Measurements from ENCODE around the gene SUCLG2. TPM values are rescaled to one million over a fixed set of nuclear protein-coding genes. Genes with fewer than 3 reads are reported as not detected.
"Not testable (repeated sequence)": the region's sequence is repeated elsewhere in the genome, so short reads cannot be mapped to it uniquely, and the experiment has no call there.

The SUCLG2 gene
- polyA plus RNA-seq, 3 donors, result 73.4 to 101 (median 79.6) TPM

GRCh38 chr3:67561667-67562394 lies 92.6 kb downstream of the SUCLG2 start:
- no peak for DNase-seq (ENCODE audit: low read depth in 3 of 3, low spot score in 2 of 3)

- no peak for DNase-seq (ENCODE audit: low read depth in 3 of 3, low spot score in 2 of 3)
These were observed 93.1 kb downstream of the SUCLG2 start for GRCh38 chr3:67561266-67561665.

GRCh38 chr3:67559029-67559605 lies 95.3 kb downstream of the SUCLG2 start:
- DNase-seq (ENCODE audit: low read depth in 3 of 3, low spot score in 2 of 3), result no peak

- DNase-seq (ENCODE audit: low read depth in 3 of 3, low spot score in 2 of 3), result no peak
These were observed 96.0 kb downstream of the SUCLG2 start for GRCh38 chr3:67558426-67558825.

- no peak for DNase-seq (ENCODE audit: low read depth in 3 of 3, low spot score in 2 of 3)
These were observed 96.5 kb downstream of the SUCLG2 start for GRCh38 chr3:67557848-67558355.

GRCh38 chr3:67551361-67552016 lies 102.9 kb downstream of the SUCLG2 start:
- no peak for DNase-seq (ENCODE audit: low read depth in 3 of 3, low spot score in 2 of 3)

GRCh38 chr3:67550541-67550940 lies 103.9 kb downstream of the SUCLG2 start:
- no peak for DNase-seq (ENCODE audit: low read depth in 3 of 3, low spot score in 2 of 3)

GRCh38 chr3:67542502-67543250 lies 111.7 kb downstream of the SUCLG2 start:
- DNase-seq (ENCODE audit: low read depth in 3 of 3, low spot score in 2 of 3), result not testable (repeated sequence)

- DNase-seq (ENCODE audit: low read depth in 3 of 3, low spot score in 2 of 3), result no peak
These were observed 114.1 kb downstream of the SUCLG2 start for GRCh38 chr3:67540198-67540894.

- DNase-seq (ENCODE audit: low read depth in 3 of 3, low spot score in 2 of 3), result not testable (repeated sequence)
These were observed 117.2 kb downstream of the SUCLG2 start for GRCh38 chr3:67537203-67537602.

GRCh38 chr3:67535006-67535405 lies 119.4 kb downstream of the SUCLG2 start:
- no peak for DNase-seq (ENCODE audit: low read depth in 3 of 3, low spot score in 2 of 3)

- DNase-seq (ENCODE audit: low read depth in 3 of 3, low spot score in 2 of 3), result no peak
These were observed 119.8 kb downstream of the SUCLG2 start for GRCh38 chr3:67534594-67534993.

GRCh38 chr3:67531181-67532101 lies 123.0 kb downstream of the SUCLG2 start:
- no peak for DNase-seq (ENCODE audit: low read depth in 3 of 3, low spot score in 2 of 3)

- no peak for DNase-seq (ENCODE audit: low read depth in 3 of 3, low spot score in 2 of 3)
These were observed 124.5 kb downstream of the SUCLG2 start for GRCh38 chr3:67529915-67530314.

- no peak for DNase-seq (ENCODE audit: low read depth in 3 of 3, low spot score in 2 of 3)
These were observed 125.1 kb downstream of the SUCLG2 start for GRCh38 chr3:67529337-67529736.

- no peak for DNase-seq (ENCODE audit: low read depth in 3 of 3, low spot score in 2 of 3)
These were observed 128.2 kb downstream of the SUCLG2 start for GRCh38 chr3:67526246-67526645.

GRCh38 chr3:67524046-67524445 lies 130.4 kb downstream of the SUCLG2 start:
- DNase-seq (ENCODE audit: low read depth in 3 of 3, low spot score in 2 of 3), result no peak

- DNase-seq (ENCODE audit: low read depth in 3 of 3, low spot score in 2 of 3), result no peak
These were observed 132.3 kb downstream of the SUCLG2 start for GRCh38 chr3:67522081-67522480.

GRCh38 chr3:67521053-67521646 lies 133.3 kb downstream of the SUCLG2 start:
- no peak for DNase-seq (ENCODE audit: low read depth in 3 of 3, low spot score in 2 of 3)

Measured in right renal cortex interstitium (tissue), 3 donors.